Gastroesophageal sphincter (tissue), 3 donors: ENCODE results near the gene CPXM2.

Source experiments
- EP300 ChIP-seq: sonication (generic); formaldehyde crosslinking; IDR thresholded peaks from one replicate; pipeline ENCODE4 v1.6.1; 2017; ENCODE audit warnings: antibody characterized with exemption, mild to moderate bottlenecking
- POLR2A ChIP-seq, 2 donors: fragments of 450-650 bp; IDR thresholded peaks; one replicate each; pipeline ENCODE4 v1.6.1; 2017; ENCODE audit warnings: antibody characterized with exemption in 2 of 2, mild to moderate bottlenecking in 2 of 2, moderate library complexity in 1 of 2
- TF ChIP-seq, protein P1 (sequence below), 4 experiments: fragments of 200-600 bp in 2 of 4; fragments of 450-650 bp in 2 of 4; sonication (generic) in 1 of 4; IDR thresholded peaks; one replicate each; pipeline ENCODE4 v1.5.1; 2017 to 2019; ENCODE audit warnings: antibody characterized with exemption in 4 of 4, mild to moderate bottlenecking in 2 of 4, moderate library complexity in 2 of 4

DNA sequence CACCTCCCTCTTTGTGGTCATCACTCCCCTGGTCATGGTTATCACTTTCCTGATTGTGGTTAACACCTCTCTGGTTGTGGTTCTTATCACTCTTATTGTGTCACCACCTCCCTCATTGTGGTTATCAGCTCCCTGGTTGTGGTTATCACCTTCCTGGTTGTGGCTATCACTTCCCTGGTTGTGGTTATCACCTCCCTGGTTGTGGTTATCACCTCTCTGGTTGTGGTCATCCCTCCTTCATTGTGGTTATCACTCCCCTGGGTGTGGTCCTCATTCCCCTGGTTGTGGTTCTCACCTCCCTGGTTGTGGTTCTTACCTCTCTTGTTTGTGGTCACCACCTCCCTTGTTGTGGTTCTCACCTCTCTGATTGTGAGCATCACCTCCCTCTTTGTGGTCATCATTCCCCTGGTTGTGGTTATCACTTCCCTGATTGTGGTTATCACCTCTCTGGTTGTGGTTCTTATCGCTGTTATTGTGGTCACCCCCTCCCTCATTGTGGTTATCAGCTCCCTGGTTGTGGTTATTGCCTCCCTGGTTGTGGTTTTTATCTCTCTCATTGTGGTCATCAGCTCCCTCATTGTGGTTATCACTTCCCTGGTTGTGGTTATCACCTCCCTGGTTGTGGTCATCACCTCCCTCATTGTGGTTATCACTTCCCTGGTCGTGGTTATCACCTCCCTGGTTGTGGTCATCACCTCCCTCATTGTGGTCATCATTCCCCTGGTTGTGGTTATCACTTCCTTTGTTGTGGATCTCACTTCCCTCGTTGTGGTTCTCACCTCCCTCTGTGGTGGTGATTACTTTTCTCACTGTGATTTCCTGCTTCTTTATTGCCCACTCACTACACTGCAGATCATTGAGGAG is 118.7 kb downstream of the CPXM2 start:
- TF ChIP-seq, protein P1, sequence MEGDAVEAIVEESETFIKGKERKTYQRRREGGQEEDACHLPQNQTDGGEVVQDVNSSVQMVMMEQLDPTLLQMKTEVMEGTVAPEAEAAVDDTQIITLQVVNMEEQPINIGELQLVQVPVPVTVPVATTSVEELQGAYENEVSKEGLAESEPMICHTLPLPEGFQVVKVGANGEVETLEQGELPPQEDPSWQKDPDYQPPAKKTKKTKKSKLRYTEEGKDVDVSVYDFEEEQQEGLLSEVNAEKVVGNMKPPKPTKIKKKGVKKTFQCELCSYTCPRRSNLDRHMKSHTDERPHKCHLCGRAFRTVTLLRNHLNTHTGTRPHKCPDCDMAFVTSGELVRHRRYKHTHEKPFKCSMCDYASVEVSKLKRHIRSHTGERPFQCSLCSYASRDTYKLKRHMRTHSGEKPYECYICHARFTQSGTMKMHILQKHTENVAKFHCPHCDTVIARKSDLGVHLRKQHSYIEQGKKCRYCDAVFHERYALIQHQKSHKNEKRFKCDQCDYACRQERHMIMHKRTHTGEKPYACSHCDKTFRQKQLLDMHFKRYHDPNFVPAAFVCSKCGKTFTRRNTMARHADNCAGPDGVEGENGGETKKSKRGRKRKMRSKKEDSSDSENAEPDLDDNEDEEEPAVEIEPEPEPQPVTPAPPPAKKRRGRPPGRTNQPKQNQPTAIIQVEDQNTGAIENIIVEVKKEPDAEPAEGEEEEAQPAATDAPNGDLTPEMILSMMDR (IDR thresholded peaks at IDR 0.05), result no peak
- TF ChIP-seq EP300 (no peak), POLR2A (IDR thresholded peaks at IDR 0.05) (no peak)
